ENCODE measurements around the gene TBPL2.

DNA sequence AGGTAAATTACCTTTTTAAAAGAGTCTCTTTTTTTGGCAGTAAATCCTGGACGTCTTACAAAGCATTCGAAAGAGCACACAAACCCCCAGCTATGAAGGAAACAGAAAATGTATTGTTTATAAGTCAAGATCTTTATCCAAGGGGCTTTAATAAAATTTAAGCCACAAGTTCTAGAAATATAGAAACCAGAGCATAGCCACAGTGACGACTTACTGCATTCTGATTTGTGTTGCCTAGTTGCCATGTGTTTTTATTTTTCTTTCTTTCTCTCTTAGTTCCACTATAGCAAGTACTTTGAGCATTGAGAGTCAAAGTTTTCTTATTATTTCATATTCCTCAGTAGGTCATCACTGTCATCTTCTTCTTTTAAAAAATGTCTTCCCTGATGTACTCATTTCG is 47.8 kb upstream of the TBPL2 start:
- TF ChIP-seq EZH2 (IDR thresholded peaks at IDR 0.05; ENCODE audit: borderline replicate concordance, low read length) = no peak
- TF ChIP-seq, protein P1, sequence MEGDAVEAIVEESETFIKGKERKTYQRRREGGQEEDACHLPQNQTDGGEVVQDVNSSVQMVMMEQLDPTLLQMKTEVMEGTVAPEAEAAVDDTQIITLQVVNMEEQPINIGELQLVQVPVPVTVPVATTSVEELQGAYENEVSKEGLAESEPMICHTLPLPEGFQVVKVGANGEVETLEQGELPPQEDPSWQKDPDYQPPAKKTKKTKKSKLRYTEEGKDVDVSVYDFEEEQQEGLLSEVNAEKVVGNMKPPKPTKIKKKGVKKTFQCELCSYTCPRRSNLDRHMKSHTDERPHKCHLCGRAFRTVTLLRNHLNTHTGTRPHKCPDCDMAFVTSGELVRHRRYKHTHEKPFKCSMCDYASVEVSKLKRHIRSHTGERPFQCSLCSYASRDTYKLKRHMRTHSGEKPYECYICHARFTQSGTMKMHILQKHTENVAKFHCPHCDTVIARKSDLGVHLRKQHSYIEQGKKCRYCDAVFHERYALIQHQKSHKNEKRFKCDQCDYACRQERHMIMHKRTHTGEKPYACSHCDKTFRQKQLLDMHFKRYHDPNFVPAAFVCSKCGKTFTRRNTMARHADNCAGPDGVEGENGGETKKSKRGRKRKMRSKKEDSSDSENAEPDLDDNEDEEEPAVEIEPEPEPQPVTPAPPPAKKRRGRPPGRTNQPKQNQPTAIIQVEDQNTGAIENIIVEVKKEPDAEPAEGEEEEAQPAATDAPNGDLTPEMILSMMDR (conservative IDR thresholded peaks at IDR 0.05 in 1 of 2, IDR thresholded peaks at IDR 0.05 in 1 of 2; ENCODE audit: extremely low read depth in 1 of 2, insufficient read depth in 1 of 2, low read depth in 1 of 2, low read length in 2 of 2) = no peak

All from mammary epithelial cell (primary cell).